Measurements from ENCODE around the gene LSP1. TPM values are rescaled to one million over a fixed set of nuclear protein-coding genes. Genes with fewer than 3 reads are reported as not detected.

Gene LSP1
- total RNA-seq, 1 experiment from 2014 or later = not detected

DNA sequence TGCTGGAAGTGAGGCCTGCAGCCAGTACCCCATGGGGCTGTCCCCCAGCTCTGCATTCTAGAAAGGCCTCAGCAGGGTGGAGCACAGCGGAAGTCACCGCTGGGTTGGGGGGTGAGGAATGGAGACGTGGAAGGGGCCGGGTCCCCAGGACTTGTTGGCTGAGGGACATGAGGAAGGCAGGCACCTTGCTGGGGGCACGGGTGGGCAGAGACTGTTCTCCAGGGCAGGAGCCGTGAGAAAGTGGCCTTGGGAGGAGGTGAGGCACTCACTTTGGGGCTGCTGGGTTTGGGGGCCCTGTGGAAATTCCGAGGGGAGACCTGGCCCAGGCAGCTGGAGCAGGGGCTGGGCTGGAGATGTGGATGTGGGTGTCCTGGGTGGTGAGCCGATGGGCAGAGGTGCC lies 9.1 kb upstream of the LSP1 start:
- no TSS peak for BruUV-seq (replicated peaks)

DNA sequence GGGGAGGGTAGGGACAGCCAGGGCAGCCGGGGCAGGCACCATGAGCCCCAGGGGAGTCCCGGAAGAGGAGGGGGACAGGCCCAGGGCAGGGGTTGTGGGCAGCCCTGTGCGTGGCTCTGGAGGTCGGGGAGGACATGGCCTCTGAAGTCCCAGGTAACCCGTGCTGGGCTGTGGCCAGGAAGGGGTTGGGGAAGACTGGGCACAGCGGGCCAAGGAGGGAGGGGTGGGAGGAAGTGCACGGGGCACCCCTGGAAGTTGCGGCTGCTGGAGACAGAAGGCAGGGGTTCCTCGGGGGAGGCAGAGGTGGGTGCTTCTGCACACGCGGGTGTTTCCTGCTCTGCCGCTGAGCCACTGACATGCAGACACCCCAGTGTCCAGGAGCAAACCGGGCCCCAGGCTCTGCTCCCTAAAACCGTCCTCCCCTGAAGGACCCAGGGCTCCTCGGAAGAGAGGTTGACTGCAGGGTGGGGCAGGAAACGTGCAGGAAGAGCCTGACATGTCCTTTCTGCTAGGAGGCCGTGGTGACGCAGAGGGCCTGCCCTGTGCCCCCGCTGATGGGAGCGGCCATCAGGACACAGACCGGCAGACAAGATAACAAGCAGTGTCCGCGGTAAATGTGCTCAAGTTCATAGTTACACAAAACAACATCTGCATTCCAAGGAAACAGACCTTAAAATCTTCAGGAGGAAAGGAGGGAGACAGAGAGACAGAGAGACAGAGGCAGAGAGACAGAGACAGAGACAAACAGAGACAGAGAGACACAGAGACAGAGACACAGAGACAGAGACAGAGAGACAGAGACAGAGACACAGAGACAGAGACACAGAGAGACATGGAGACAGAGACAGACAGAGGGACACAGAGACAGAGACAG lies 8.4 kb upstream of the LSP1 start:
- Histone ChIP-seq H3K27me3 (replicated peaks; ENCODE audit: insufficient read depth, low read depth, low read length, poor library complexity) (peaks cover 9% of the 10 kb centered on the region), H3K27ac (ENCODE audit: low read depth, low read length, poor library complexity, severe bottlenecking) (no peak overlapping the region), H3K9me3 (ENCODE audit: low read depth, low read length, poor library complexity, severe bottlenecking) (no peaks in the 10 kb centered on the region), H3K36me3 (ENCODE audit: insufficient read depth, low read length, poor library complexity, severe bottlenecking) (no peaks in the 10 kb centered on the region), H3K4me3 (ENCODE audit: low read depth, low read length, poor library complexity, severe bottlenecking) (no peak overlapping the region), H3K4me1 (ENCODE audit: insufficient read depth, low read length, poor library complexity, severe bottlenecking) (no peaks in the 10 kb centered on the region)
- intact Hi-C loops (cut with micrococcal nuclease; ENCODE audit: unreplicated experiment) = no loop called here
- DNase-seq (ENCODE audit: low spot score) = no peak
- TF ChIP-seq EZH2 (IDR thresholded peaks at IDR 0.05; ENCODE audit: borderline replicate concordance, low read depth, low read length, poor library complexity, severe bottlenecking) = no peak
- TF ChIP-seq, protein P1, sequence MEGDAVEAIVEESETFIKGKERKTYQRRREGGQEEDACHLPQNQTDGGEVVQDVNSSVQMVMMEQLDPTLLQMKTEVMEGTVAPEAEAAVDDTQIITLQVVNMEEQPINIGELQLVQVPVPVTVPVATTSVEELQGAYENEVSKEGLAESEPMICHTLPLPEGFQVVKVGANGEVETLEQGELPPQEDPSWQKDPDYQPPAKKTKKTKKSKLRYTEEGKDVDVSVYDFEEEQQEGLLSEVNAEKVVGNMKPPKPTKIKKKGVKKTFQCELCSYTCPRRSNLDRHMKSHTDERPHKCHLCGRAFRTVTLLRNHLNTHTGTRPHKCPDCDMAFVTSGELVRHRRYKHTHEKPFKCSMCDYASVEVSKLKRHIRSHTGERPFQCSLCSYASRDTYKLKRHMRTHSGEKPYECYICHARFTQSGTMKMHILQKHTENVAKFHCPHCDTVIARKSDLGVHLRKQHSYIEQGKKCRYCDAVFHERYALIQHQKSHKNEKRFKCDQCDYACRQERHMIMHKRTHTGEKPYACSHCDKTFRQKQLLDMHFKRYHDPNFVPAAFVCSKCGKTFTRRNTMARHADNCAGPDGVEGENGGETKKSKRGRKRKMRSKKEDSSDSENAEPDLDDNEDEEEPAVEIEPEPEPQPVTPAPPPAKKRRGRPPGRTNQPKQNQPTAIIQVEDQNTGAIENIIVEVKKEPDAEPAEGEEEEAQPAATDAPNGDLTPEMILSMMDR (conservative IDR thresholded peaks at IDR 0.05; ENCODE audit: low read depth, low read length) = no peak
- no TSS peak for BruUV-seq (replicated peaks)
- ChIA-PET CTCF (no interaction called here), POLR2A (ENCODE audit: low non-redundant PET) (no interaction called here)

More for the DNA sequence above, 9.1 kb upstream of the LSP1 start:
- Histone ChIP-seq H3K4me3 (ENCODE audit: low read depth, low read length, poor library complexity, severe bottlenecking) (no peak overlapping the region), H3K27ac (ENCODE audit: low read depth, low read length, poor library complexity, severe bottlenecking) (no peak overlapping the region), H3K9me3 (ENCODE audit: low read depth, low read length, poor library complexity, severe bottlenecking) (no peaks in the 10 kb centered on the region), H3K4me1 (ENCODE audit: insufficient read depth, low read length, poor library complexity, severe bottlenecking) (no peaks in the 10 kb centered on the region), H3K36me3 (ENCODE audit: insufficient read depth, low read length, poor library complexity, severe bottlenecking) (no peaks in the 10 kb centered on the region), H3K27me3 (replicated peaks; ENCODE audit: insufficient read depth, low read depth, low read length, poor library complexity) (peaks cover 9% of the 10 kb centered on the region)
- no peak for TF ChIP-seq EZH2 (IDR thresholded peaks at IDR 0.05; ENCODE audit: borderline replicate concordance, low read depth, low read length, poor library complexity, severe bottlenecking)
- TF ChIP-seq, protein P1 (conservative IDR thresholded peaks at IDR 0.05; ENCODE audit: low read depth, low read length) = no peak
- ChIA-PET CTCF (no interaction called here), POLR2A (ENCODE audit: low non-redundant PET) (no interaction called here)
- intact Hi-C loops (cut with micrococcal nuclease; ENCODE audit: unreplicated experiment) = no loop called here
- DNase-seq (ENCODE audit: low spot score) = no peak

DNA sequence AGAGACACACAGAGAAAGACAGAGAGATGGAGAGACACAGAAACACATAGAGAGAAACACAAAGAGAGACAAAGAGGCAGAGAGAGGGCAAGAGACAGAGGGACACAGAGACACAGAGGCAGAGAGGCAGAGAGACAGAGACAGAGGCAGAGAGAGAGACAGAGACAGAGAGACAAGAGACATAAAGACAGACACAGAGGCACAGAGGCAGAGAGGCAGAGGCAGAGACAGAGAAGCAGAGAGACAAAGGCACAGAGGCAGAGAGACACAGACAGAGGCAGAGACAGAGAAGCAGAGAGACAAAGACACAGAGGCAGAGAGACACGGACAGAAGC lies 7.8 kb upstream of the LSP1 start:
- intact Hi-C loops (cut with micrococcal nuclease; ENCODE audit: unreplicated experiment) = no loop called here
- no peak for DNase-seq (ENCODE audit: low spot score)
- ChIA-PET CTCF (no interaction called here), POLR2A (ENCODE audit: low non-redundant PET) (no interaction called here)
- Histone ChIP-seq H3K4me3 (ENCODE audit: low read depth, low read length, poor library complexity, severe bottlenecking) (no peak overlapping the region), H3K27me3 (replicated peaks; ENCODE audit: insufficient read depth, low read depth, low read length, poor library complexity) (peaks cover 9% of the 10 kb centered on the region), H3K4me1 (ENCODE audit: insufficient read depth, low read length, poor library complexity, severe bottlenecking) (no peaks in the 10 kb centered on the region), H3K9me3 (ENCODE audit: low read depth, low read length, poor library complexity, severe bottlenecking) (no peaks in the 10 kb centered on the region), H3K36me3 (ENCODE audit: insufficient read depth, low read length, poor library complexity, severe bottlenecking) (no peaks in the 10 kb centered on the region), H3K27ac (ENCODE audit: low read depth, low read length, poor library complexity, severe bottlenecking) (no peak overlapping the region)
- no TSS peak for BruUV-seq (replicated peaks)
- TF ChIP-seq EZH2 (IDR thresholded peaks at IDR 0.05; ENCODE audit: borderline replicate concordance, low read depth, low read length, poor library complexity, severe bottlenecking) = no peak
- TF ChIP-seq, protein P1 (conservative IDR thresholded peaks at IDR 0.05; ENCODE audit: low read depth, low read length) = no peak

Data from A673 (cell line).